Neural cell (in vitro differentiated cells): ENCODE results near the gene UFD1.

Source experiments
- CTCF ChIP-seq: fragments of 450-650 bp; IDR thresholded peaks from 2 replicates; pipeline ENCODE4 v1.5.1; 2014; ENCODE audit warnings: antibody characterized with exemption, mild to moderate bottlenecking, moderate library complexity; ENCODE audit not compliant: poor library complexity, severe bottlenecking
- EP300 ChIP-seq: fragments of 450-650 bp; conservative IDR thresholded peaks from 2 replicates; pipeline ENCODE4 v1.6.1; 2014; ENCODE audit warnings: antibody characterized with exemption, mild to moderate bottlenecking, moderate library complexity; ENCODE audit not compliant: poor library complexity, severe bottlenecking
- EZH2 ChIP-seq: fragments of 200-600, 300-800 bp; shearing (Covaris generic), sonication (generic); IDR thresholded peaks from 2 replicates; pipeline ENCODE4 v1.6.1; 2014; ENCODE audit warnings: antibody characterized with exemption, low read length, borderline replicate concordance, mild to moderate bottlenecking; ENCODE audit not compliant: insufficient read depth, poor library complexity, severe bottlenecking
- MXI1 ChIP-seq: fragments of 450-650 bp; conservative IDR thresholded peaks from 2 replicates; pipeline ENCODE4 v1.6.1; 2014; ENCODE audit warnings: antibody characterized with exemption, mild to moderate bottlenecking; ENCODE audit not compliant: poor library complexity, severe bottlenecking
- POLR2AphosphoS5 ChIP-seq: IDR thresholded peaks from 2 replicates; pipeline ENCODE4 v1.6.1; 2012
- REST ChIP-seq: IDR thresholded peaks from 2 replicates; pipeline ENCODE4 v1.6.1; 2012; ENCODE audit warnings: borderline replicate concordance
- SMC3 ChIP-seq: fragments of 450-650 bp; conservative IDR thresholded peaks from 2 replicates; pipeline ENCODE4 v1.6.1; 2014; ENCODE audit warnings: antibody characterized with exemption, mild to moderate bottlenecking, moderate library complexity; ENCODE audit not compliant: poor library complexity
- TAF1 ChIP-seq: IDR thresholded peaks from 2 replicates; pipeline ENCODE4 v1.6.1; 2012; ENCODE audit warnings: low read depth

GRCh38 chr22:19497245-19497644 lies 18.3 kb upstream of the UFD1 start:
- TF ChIP-seq CTCF (no peak), EZH2 (no peak), POLR2AphosphoS5 (no peak), REST (no peak), MXI1 (no peak), TAF1 (no peak), EP300 (no peak), SMC3 (no peak)
